A549 (cell line): ENCODE results near the gene CLSTN2. TPM values are rescaled to one million over a fixed set of nuclear protein-coding genes. Genes with fewer than 3 reads are reported as not detected.

Experiments used
- ATAC-seq, 2 experiments: fragments of 200-7000 bp in 1 of 2; fragments of >200 bp in 1 of 2; cut with Nextera tagmentation in 1 of 2; cut with Tn5 transposase in 1 of 2; 3 replicates each; pipeline versions ENCODE4 v1.8.0 to v1.9.1; 2018 to 2020; ENCODE audit warnings: mild to moderate bottlenecking in 1 of 2, moderate library complexity in 1 of 2
- CTCF ChIA-PET: fragments of 300-600 bp; sonication (Branson Sonifier 250); formaldehyde crosslinking; extraction: SDS; loops from one replicate; lab custom pipeline; 2021; ENCODE audit warnings: antibody characterized with exemption, inconsistent platforms; lab: Yijun Ruan, JAX
- POLR2A ChIA-PET: fragments of 350-600 bp; formaldehyde crosslinking; extraction: SDS; loops from one replicate; lab custom pipeline; 2021; ENCODE audit warnings: antibody characterized with exemption, inconsistent platforms; lab: Yijun Ruan, JAX
- DNase-seq, 2 experiments: peaks; one replicate each; pipeline versions ENCODE4 v3.0.0 to v3.0.0-alpha.2; 2011 to 2016; ENCODE audit warnings: low read depth in 1 of 2, low spot score in 1 of 2
- FAIRE-seq: peaks from 2 replicates; lab custom pipeline; 2011; peaks lifted over from hg19 to GRCh38; lab: Jason Lieb, UNC
- H3K27ac ChIP-seq, 2 experiments: fragments of >200 bp; sonication (Bioruptor Twin); formaldehyde crosslinking; 3 replicates each; pipeline ENCODE4 v1.5.1; 2016 to 2017
- H3K4me1 ChIP-seq: fragments of >200 bp; sonication (Bioruptor Twin); formaldehyde crosslinking; 3 replicates; pipeline ENCODE4 v1.6.1; 2016
- H3K4me2 ChIP-seq: fragments of >200 bp; sonication (Bioruptor Twin); formaldehyde crosslinking; 3 replicates; pipeline ENCODE4 v1.6.1; 2016
- H3K4me3 ChIP-seq: fragments of >200 bp; sonication (Bioruptor Twin); formaldehyde crosslinking; 3 replicates; pipeline ENCODE4 v1.5.1; 2016
- H3K9me3 ChIP-seq: fragments of >200 bp; sonication (Bioruptor Twin); formaldehyde crosslinking; 3 replicates; pipeline ENCODE4 v1.6.1; 2016
- CEBPB ChIP-seq, 2 experiments: fragments of >200 bp in 1 of 2; sonication (Bioruptor Twin) in 1 of 2; formaldehyde crosslinking in 1 of 2; IDR thresholded peaks; 2 replicates each; pipeline ENCODE4 v1.6.1; 2012 to 2016
- CHD4 ChIP-seq: fragments of 200-600 bp; sonication (generic); IDR thresholded peaks from 2 replicates; pipeline ENCODE4 v1.6.1; 2016; ENCODE audit warnings: antibody characterized with exemption, mild to moderate bottlenecking, borderline replicate concordance
- EHF ChIP-seq: fragments of 250-450 bp; sonication (Bioruptor Pico); IDR thresholded peaks from 2 replicates; pipeline ENCODE4 v1.5.0; 2020; ENCODE audit warnings: mild to moderate bottlenecking
- FOSB ChIP-seq: fragments of 250-450 bp; sonication (Bioruptor Pico); IDR thresholded peaks from 2 replicates; pipeline ENCODE4 v1.5.0; 2020; ENCODE audit warnings: mild to moderate bottlenecking, moderate library complexity
- GATA3 ChIP-seq: IDR thresholded peaks from 2 replicates; pipeline ENCODE4 v1.6.1; 2012; ENCODE audit warnings: borderline replicate concordance
- HMGXB4 ChIP-seq: fragments of 250-450 bp; sonication (Bioruptor Pico); IDR thresholded peaks from 2 replicates; pipeline ENCODE4 v1.5.0; 2021; ENCODE audit warnings: mild to moderate bottlenecking, moderate library complexity, borderline replicate concordance
- HOXA7 ChIP-seq: fragments of 250-450 bp; sonication (Bioruptor Pico); IDR thresholded peaks from 2 replicates; pipeline ENCODE4 v1.5.0; 2020; ENCODE audit warnings: mild to moderate bottlenecking, moderate library complexity
- HOXB13 ChIP-seq: fragments of 250-450 bp; sonication (Bioruptor Pico); IDR thresholded peaks from 2 replicates; pipeline ENCODE4 v1.5.0; 2020; ENCODE audit warnings: low read depth, mild to moderate bottlenecking, moderate library complexity
- JUN ChIP-seq, 2 experiments: fragments of >200 bp; sonication (Bioruptor Twin); formaldehyde crosslinking; IDR thresholded peaks; 2 replicates in 1 of 2; 3 replicates in 1 of 2; pipeline ENCODE4 v1.6.1; 2016 to 2017
- KDM1A ChIP-seq: fragments of 200-600 bp; sonication (generic); IDR thresholded peaks from 2 replicates; pipeline ENCODE4 v1.6.1; 2016; ENCODE audit warnings: low read depth, mild to moderate bottlenecking
- KDM5A ChIP-seq: fragments of 200-600 bp; sonication (generic); IDR thresholded peaks from 2 replicates; pipeline ENCODE4 v1.6.1; 2016; ENCODE audit warnings: antibody characterized with exemption, mild to moderate bottlenecking
- MAX ChIP-seq: IDR thresholded peaks from 2 replicates; pipeline ENCODE4 v1.6.1; 2012
- MAZ ChIP-seq: fragments of 150-350 bp; IDR thresholded peaks from 2 replicates; pipeline ENCODE4 v1.6.1; 2014; ENCODE audit warnings: antibody characterized with exemption, low read depth, low read length, borderline replicate concordance
- MYC ChIP-seq: IDR thresholded peaks from 2 replicates; pipeline ENCODE4 v1.6.1; 2012; ENCODE audit warnings: mild to moderate bottlenecking, inconsistent platforms, low read length, improper control_type of control experiment, borderline replicate concordance
- NFE2L2 ChIP-seq: fragments of 150-350 bp; conservative IDR thresholded peaks from 2 replicates; pipeline ENCODE4 v1.6.1; 2014; ENCODE audit warnings: low read length
- NR3C1 ChIP-seq: fragments of >200 bp; sonication (Bioruptor Twin); formaldehyde crosslinking; IDR thresholded peaks from 3 replicates; pipeline ENCODE4 v1.6.1; 2017
- PBX3 ChIP-seq: IDR thresholded peaks from 2 replicates; pipeline ENCODE4 v1.6.1; 2012
- POLR2AphosphoS2 ChIP-seq: conservative IDR thresholded peaks from 2 replicates; pipeline ENCODE4 v1.6.1; 2012; ENCODE audit warnings: low read length, improper control_type of control experiment, inconsistent platforms
- SMC3 ChIP-seq: fragments of >200 bp; sonication (Bioruptor Twin); formaldehyde crosslinking; IDR thresholded peaks from 3 replicates; pipeline ENCODE4 v1.6.1; 2018; ENCODE audit warnings: inconsistent platforms
- SREBF2 ChIP-seq: fragments of 450-650 bp; IDR thresholded peaks from 2 replicates; pipeline ENCODE4 v1.6.1; 2014; ENCODE audit warnings: mild to moderate bottlenecking, moderate library complexity
- TFCP2L1 ChIP-seq: fragments of 250-450 bp; sonication (Bioruptor Pico); IDR thresholded peaks from 2 replicates; pipeline ENCODE4 v1.5.0; 2021; ENCODE audit warnings: mild to moderate bottlenecking
- TP53 ChIP-seq: fragments of 250-450 bp; sonication (Bioruptor Pico); IDR thresholded peaks from 2 replicates; pipeline ENCODE4 v1.5.0; 2021; ENCODE audit warnings: mild to moderate bottlenecking, moderate library complexity
- ZFP36 ChIP-seq: fragments of 450-650 bp; IDR thresholded peaks from 2 replicates; pipeline ENCODE4 v1.6.1; 2014; ENCODE audit warnings: borderline replicate concordance; ENCODE audit not compliant: partially characterized antibody
- ZNF302 ChIP-seq: fragments of 250-450 bp; sonication (Bioruptor Pico); IDR thresholded peaks from 2 replicates; pipeline ENCODE4 v1.9.0; 2021; ENCODE audit warnings: inconsistent platforms, mild to moderate bottlenecking, moderate library complexity
- WGBS: methylation state at CpG from one replicate; pipeline ENCODE4 v1.1.6; 2017; ENCODE audit errors: missing lambda C conversion rate; 5-methylcytosine and 5-hydroxymethylcytosine counted together
- polyA plus RNA-seq, 4 experiments: library from polyadenylated mRNA; depleted of rRNA in 3 of 4; stranded (reverse); fragments of >200 nt; fragmentation: RNase III in 1 of 4; extraction: RNeasy Plus Mini Kit Qiagen cat#74134 plus additional on column Dnase treatment in 1 of 4; gene quantifications; 2 replicates in 3 of 4; 3 replicates in 1 of 4; pipeline ENCODE4 v1.2.3, GENCODE V29; 2011 to 2017
- TF ChIP-seq, protein P1 (sequence below): fragments of 200-600 bp; sonication (generic); IDR thresholded peaks from 2 replicates; pipeline ENCODE4 v1.6.1; 2016; ENCODE audit warnings: antibody characterized with exemption, mild to moderate bottlenecking, moderate library complexity
- TF ChIP-seq, protein P2 (sequence below): fragments of 250-450 bp; sonication (Bioruptor Pico); IDR thresholded peaks from 2 replicates; pipeline ENCODE4 v1.5.0; 2020; ENCODE audit warnings: low read depth, mild to moderate bottlenecking, moderate library complexity
- TF ChIP-seq, protein P3 (sequence below): fragments of >200 bp; sonication (Bioruptor Twin); formaldehyde crosslinking; IDR thresholded peaks from 2 replicates; pipeline ENCODE4 v1.6.1; 2016

The CLSTN2 gene
- polyA plus RNA-seq, 2 of the 4 experiments (the other 2 are of a cell fraction): 0.03 to 0.04 TPM

DNA sequence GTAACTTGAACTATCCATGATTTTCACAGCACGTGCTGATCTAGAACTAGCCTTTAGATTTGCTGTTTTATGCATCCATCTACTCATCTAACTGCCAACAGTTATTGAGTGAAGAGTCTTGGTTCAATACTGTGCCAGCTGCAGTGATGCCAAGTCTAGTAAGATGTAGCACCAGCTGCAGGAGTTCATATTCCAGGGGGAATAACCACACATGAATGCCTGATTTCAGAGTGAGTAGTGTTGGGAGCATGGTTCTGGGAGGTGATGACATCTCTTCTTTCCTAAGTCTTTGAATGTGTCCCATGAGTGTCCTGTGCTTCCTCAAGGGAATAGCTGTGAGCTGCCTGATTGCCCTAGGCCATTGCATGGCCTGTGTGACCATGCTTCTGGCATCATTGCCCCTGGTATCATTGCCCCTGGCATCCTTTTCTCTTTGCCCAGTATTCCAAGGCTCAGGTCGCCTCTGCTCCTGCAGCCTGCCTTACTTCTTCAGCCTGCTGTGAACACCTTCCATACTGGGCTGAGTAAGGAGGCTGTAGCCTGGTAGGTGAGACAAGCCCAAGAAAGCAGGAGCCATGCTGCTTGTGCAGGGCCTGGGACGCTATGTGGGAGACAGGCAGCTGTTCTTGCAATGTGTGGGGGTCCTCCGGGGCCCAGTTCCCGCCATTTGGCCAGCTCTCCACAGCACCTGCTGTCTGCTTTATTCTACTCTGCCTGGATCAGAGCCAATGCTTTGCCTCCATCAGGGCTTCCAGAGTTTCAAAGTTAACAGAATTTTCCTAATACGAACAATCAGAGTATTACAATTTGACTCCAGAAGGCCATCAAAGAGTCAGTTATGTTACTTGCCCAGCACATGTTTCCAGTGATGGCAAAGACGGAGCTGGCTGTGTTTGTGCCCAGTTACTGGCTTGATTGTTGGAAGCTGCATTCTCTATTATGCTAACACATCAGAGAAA, 73.2 kb downstream of the CLSTN2 start:
- POLR2A ChIA-PET: no interaction called here
- DNase-seq (no peak), FAIRE-seq (no peak), ATAC-seq (no peak)
- Histone ChIP-seq H3K4me3 (no peak overlapping the region), H3K4me1 (no peaks in the 10 kb centered on the region), H3K9me3 (no peaks in the 10 kb centered on the region), H3K4me2 (no peak overlapping the region), H3K27ac (no peak overlapping the region)
- CTCF ChIA-PET: no interaction called here
- TF ChIP-seq NR3C1: no peak
- TF ChIP-seq, protein P1, sequence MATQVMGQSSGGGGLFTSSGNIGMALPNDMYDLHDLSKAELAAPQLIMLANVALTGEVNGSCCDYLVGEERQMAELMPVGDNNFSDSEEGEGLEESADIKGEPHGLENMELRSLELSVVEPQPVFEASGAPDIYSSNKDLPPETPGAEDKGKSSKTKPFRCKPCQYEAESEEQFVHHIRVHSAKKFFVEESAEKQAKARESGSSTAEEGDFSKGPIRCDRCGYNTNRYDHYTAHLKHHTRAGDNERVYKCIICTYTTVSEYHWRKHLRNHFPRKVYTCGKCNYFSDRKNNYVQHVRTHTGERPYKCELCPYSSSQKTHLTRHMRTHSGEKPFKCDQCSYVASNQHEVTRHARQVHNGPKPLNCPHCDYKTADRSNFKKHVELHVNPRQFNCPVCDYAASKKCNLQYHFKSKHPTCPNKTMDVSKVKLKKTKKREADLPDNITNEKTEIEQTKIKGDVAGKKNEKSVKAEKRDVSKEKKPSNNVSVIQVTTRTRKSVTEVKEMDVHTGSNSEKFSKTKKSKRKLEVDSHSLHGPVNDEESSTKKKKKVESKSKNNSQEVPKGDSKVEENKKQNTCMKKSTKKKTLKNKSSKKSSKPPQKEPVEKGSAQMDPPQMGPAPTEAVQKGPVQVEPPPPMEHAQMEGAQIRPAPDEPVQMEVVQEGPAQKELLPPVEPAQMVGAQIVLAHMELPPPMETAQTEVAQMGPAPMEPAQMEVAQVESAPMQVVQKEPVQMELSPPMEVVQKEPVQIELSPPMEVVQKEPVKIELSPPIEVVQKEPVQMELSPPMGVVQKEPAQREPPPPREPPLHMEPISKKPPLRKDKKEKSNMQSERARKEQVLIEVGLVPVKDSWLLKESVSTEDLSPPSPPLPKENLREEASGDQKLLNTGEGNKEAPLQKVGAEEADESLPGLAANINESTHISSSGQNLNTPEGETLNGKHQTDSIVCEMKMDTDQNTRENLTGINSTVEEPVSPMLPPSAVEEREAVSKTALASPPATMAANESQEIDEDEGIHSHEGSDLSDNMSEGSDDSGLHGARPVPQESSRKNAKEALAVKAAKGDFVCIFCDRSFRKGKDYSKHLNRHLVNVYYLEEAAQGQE: no peak
- TF ChIP-seq MYC: no peak
- TF ChIP-seq KDM5A: no peak
- TF ChIP-seq PBX3: no peak
- TF ChIP-seq HOXB13 (CRISPR knock-in tag): no peak
- TF ChIP-seq EHF: no peak
- TF ChIP-seq POLR2AphosphoS2: no peak
- TF ChIP-seq HMGXB4 (CRISPR knock-in tag): no peak
- TF ChIP-seq, protein P2, sequence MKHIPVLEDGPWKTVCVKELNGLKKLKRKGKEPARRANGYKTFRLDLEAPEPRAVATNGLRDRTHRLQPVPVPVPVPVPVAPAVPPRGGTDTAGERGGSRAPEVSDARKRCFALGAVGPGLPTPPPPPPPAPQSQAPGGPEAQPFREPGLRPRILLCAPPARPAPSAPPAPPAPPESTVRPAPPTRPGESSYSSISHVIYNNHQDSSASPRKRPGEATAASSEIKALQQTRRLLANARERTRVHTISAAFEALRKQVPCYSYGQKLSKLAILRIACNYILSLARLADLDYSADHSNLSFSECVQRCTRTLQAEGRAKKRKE (CRISPR knock-in tag): no peak
- TF ChIP-seq HOXA7 (CRISPR knock-in tag): no peak
- no peak for TF ChIP-seq TP53 (CRISPR knock-in tag)
- TF ChIP-seq MAX: no peak
- no peak for TF ChIP-seq ZNF302 (CRISPR knock-in tag)
- TF ChIP-seq SREBF2: no peak
- no peak for TF ChIP-seq NFE2L2
- TF ChIP-seq, protein P3, sequence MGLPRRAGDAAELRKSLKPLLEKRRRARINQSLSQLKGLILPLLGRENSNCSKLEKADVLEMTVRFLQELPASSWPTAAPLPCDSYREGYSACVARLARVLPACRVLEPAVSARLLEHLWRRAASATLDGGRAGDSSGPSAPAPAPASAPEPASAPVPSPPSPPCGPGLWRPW: no peak
- no peak for TF ChIP-seq CHD4
- 18% methylated on average over 4 of the region's 7 CpGs for WGBS

DNA sequence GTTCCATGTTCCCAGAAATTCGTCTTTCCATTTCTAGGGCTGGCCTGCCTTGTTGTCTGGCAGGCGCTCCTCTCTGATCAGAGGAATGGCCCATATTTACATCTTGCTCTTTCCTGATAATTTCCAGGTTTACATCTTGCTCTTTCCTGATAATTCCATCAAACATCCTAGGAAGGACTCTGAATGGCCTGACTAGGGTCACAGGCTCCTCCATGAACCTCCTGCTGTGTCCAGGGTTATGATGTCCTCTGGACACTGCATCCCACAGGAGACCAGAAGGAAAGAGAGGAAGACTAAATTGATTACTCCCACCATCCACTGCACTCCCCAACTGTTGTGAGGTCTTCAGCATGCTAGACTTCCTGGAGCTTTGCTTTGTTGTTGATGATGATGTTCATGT, 75.4 kb downstream of the CLSTN2 start:
- H3K9me3 ChIP-seq: no peaks in the 10 kb centered on the region
- no peaks in the 10 kb centered on the region for H3K4me1 ChIP-seq
- 6% methylated on average over 2 of the region's 2 CpGs for WGBS
- H3K4me2 ChIP-seq: no peak overlapping the region
- no peak overlapping the region for H3K27ac ChIP-seq
- no peak overlapping the region for H3K4me3 ChIP-seq
- no peak for ATAC-seq
- no peak for TF ChIP-seq CEBPB (IDR thresholded peaks at IDR 0.05)
- no peak for TF ChIP-seq KDM5A
- TF ChIP-seq KDM1A: no peak
- no peak for TF ChIP-seq JUN (IDR thresholded peaks at IDR 0.05)
- no peak for TF ChIP-seq FOSB (CRISPR knock-in tag)
- TF ChIP-seq TFCP2L1 (CRISPR knock-in tag): no peak
- no peak for TF ChIP-seq GATA3
- TF ChIP-seq ZFP36: no peak
- TF ChIP-seq SMC3: no peak
- no peak for TF ChIP-seq MAZ
- TF ChIP-seq, all 56 proteins: peak for 0
- DNase-seq (no peak), FAIRE-seq (no peak)
- CTCF ChIA-PET: no interaction called here
- POLR2A ChIA-PET: no interaction called here
